Erythroblast (primary cell): Measurements from ENCODE around the gene RBM28.

ENCODE experiments used
- GATA1 ChIP-seq: IDR thresholded peaks from 2 replicates; pipeline ENCODE4 v1.6.1; 2011; ENCODE audit warnings: low read depth, mild to moderate bottlenecking, control low read depth, low read length, moderate library complexity
- POLR2A ChIP-seq: IDR thresholded peaks from 2 replicates; pipeline ENCODE4 v1.6.1; 2011; ENCODE audit warnings: mild to moderate bottlenecking, low read length

GRCh38 chr7:128362670-128363069 lies 19.0 kb upstream of the RBM28 start:
- TF ChIP-seq POLR2A, result no peak
- no peak for TF ChIP-seq GATA1
